ENCODE measurements around the gene NCAPD3.

The NCAPD3 gene

GRCh38 chr11:134267966-134268365, 44.2 kb upstream of the NCAPD3 start:
- no peak for DNase-seq
- TF ChIP-seq CTCF (IDR thresholded peaks at IDR 0.05; ENCODE audit: low read depth, low read length) = no peak
- Histone ChIP-seq H3K9me3 (ENCODE audit: severe bottlenecking) (no peaks in the 10 kb centered on the region), H3K27ac (no peak overlapping the region), H3K27me3 (ENCODE audit: insufficient read depth, low read depth, severe bottlenecking) (no peaks in the 10 kb centered on the region), H3K4me3 (ENCODE audit: low read depth, low read length) (no peak overlapping the region), H3K36me3 (peaks cover under 1% of the 10 kb centered on the region; the same call in 1 of the 2 replicates)

GRCh38 chr11:134267461-134267860, 43.7 kb upstream of the NCAPD3 start:
- H3K27me3 ChIP-seq (ENCODE audit: insufficient read depth, low read depth, severe bottlenecking) = no peaks in the 10 kb centered on the region
- no peak overlapping the region for H3K27ac ChIP-seq
- no peaks in the 10 kb centered on the region for H3K9me3 ChIP-seq (ENCODE audit: severe bottlenecking)
- peaks cover 5% of the 10 kb centered on the region; the same call in 1 of the 2 replicates for H3K36me3 ChIP-seq
- no peak for TF ChIP-seq CTCF (IDR thresholded peaks at IDR 0.05; ENCODE audit: low read depth, low read length)
- no peak for DNase-seq
- H3K4me3 ChIP-seq (ENCODE audit: low read depth, low read length) = no peak overlapping the region

- DNase-seq = no peak
Measured at GRCh38 chr11:134266841-134267251, 43.1 kb upstream of the NCAPD3 start.

GRCh38 chr11:134266440-134266839, 42.7 kb upstream of the NCAPD3 start:
- Histone ChIP-seq H3K4me3 (ENCODE audit: low read depth, low read length) (no peak overlapping the region), H3K27ac (no peak overlapping the region), H3K36me3 (peaks cover 14% of the 10 kb centered on the region), H3K27me3 (ENCODE audit: insufficient read depth, low read depth, severe bottlenecking) (no peaks in the 10 kb centered on the region), H3K9me3 (ENCODE audit: severe bottlenecking) (no peaks in the 10 kb centered on the region)
- no peak for DNase-seq
- TF ChIP-seq CTCF (IDR thresholded peaks at IDR 0.05; ENCODE audit: low read depth, low read length) = no peak

More at GRCh38 chr11:134266841-134267251, 43.1 kb upstream of the NCAPD3 start:
- H3K27me3 ChIP-seq (ENCODE audit: insufficient read depth, low read depth, severe bottlenecking) = no peaks in the 10 kb centered on the region
- no peak for TF ChIP-seq CTCF (IDR thresholded peaks at IDR 0.05; ENCODE audit: low read depth, low read length)
- no peaks in the 10 kb centered on the region for H3K9me3 ChIP-seq (ENCODE audit: severe bottlenecking)
- no peak overlapping the region for H3K27ac ChIP-seq
- peaks cover 10% of the 10 kb centered on the region for H3K36me3 ChIP-seq
- no peak overlapping the region for H3K4me3 ChIP-seq (ENCODE audit: low read depth, low read length)

GRCh38 chr11:134264966-134265764, 41.4 kb upstream of the NCAPD3 start:
- H3K27ac ChIP-seq = no peak overlapping the region
- peaks cover 22% of the 10 kb centered on the region for H3K36me3 ChIP-seq
- H3K4me3 ChIP-seq (ENCODE audit: low read depth, low read length) = no peak overlapping the region
- no peaks in the 10 kb centered on the region for H3K27me3 ChIP-seq (ENCODE audit: insufficient read depth, low read depth, severe bottlenecking)
- DNase-seq = no peak
- no peaks in the 10 kb centered on the region for H3K9me3 ChIP-seq (ENCODE audit: severe bottlenecking)
- TF ChIP-seq CTCF (IDR thresholded peaks at IDR 0.05; ENCODE audit: low read depth, low read length) = no peak

Measured in WERI-Rb-1 (cell line).